HG02678 (cell line): ENCODE results near the gene HBEGF.

Source experiments
- ATAC-seq: cut with Tn5 transposase; IDR thresholded peaks from one replicate; pipeline ENCODE4 v1.9.1; 2021; ENCODE audit warnings: mild to moderate bottlenecking, moderate library complexity; ENCODE audit not compliant: unreplicated experiment

The HBEGF gene, protein sequence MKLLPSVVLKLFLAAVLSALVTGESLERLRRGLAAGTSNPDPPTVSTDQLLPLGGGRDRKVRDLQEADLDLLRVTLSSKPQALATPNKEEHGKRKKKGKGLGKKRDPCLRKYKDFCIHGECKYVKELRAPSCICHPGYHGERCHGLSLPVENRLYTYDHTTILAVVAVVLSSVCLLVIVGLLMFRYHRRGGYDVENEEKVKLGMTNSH

DNA sequence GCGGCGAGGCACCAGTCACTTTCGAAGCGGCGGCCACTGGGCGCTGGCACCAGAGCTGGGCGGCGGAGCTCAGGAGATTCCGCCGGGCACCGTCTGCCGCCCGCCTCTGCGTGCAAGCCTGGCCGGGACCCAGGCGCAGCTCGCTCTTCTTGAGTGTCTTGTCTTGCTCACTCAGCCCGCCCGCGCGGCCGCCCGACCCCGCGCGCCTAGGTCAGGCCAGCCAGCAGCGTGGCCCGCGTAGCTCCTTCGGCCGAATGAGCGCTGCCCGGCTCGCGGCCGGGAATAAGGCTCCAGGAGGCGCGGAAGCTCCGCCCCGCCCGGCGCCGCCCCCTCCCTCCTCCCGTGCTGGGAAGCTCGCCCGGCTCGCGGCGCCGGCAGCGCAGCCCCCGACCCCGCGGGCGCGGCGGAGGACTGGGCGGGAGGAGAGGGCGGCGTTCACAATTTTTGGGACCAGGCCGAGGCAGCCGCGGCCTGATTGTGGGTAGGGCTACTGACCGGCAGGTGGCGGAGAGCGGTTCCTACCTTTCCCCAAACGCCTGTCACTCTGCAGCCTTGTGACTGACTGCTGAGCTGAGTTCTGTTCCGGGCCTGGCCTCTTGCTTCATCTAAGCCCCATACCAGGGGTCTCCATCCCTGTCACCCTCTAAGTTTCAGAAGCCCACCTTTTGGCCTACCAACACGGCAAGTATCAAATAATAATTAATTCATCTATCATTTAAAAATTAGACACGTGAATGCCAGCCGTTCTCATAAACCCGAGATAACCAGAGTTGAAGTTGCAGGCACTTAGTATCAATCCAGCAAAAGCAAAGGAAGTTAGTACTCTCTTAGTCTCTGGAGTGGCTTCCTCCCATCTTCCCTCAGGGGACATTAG is at the start of gene HBEGF:
HBEGF (minus strand) TSS at position 256 of the 874 bp plus-strand sequence. CDS start 275 bp downstream, outside the sequence.
- peak; percentile 81 for ATAC-seq

GRCh38 chr5:140393738-140394137 is 47.3 kb upstream of the HBEGF start:
- ATAC-seq = no peak

- ATAC-seq = no peak
Observed at GRCh38 chr5:140391732-140392131, 45.3 kb upstream of the HBEGF start.

GRCh38 chr5:140391312-140391711 is 44.9 kb upstream of the HBEGF start:
- ATAC-seq = no peak

DNA sequence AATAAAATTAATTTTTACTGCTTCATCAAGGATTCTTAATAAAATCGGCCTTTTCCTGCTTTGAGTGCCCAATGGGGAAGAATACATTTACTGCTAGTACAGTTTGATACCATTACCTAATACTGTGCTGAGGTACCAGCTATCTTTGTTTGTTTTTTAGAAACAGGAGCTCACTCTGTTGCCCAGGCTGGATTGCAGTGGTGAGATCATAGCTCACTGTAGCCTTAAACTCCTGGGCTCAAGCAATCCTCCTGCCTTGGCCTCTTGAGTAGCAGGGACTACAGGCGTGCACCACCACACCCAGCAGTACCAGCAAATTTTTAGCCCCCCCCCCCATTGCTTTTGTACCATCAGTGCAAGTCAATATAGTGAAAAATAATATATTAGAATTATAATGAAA is 41.6 kb upstream of the HBEGF start:
- ATAC-seq = no peak

- no peak for ATAC-seq
Observed at GRCh38 chr5:140383300-140383699, 36.9 kb upstream of the HBEGF start.

- no peak for ATAC-seq
Observed at GRCh38 chr5:140382866-140383265, 36.5 kb upstream of the HBEGF start.

DNA sequence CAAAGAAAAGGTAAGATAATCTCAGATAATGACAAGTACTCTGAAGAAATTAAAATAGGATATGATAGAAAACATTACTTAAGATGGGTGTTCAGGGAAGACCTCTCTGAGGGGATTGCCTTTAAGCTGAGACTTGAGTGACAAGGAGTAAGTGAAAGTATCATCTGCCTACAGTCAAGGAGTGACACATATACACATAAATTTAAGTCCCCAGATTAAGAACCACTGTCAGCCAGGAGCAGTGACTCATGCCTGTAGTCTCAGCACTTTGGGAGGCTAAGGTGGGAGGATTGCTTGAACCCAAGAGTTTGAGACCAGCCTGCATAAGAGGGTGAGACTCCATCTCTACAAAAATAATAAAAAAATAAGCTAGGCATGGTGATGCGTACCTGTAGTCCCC is 35.6 kb upstream of the HBEGF start:
- ATAC-seq = no peak

GRCh38 chr5:140381351-140381750 is 34.9 kb upstream of the HBEGF start:
- no peak for ATAC-seq

GRCh38 chr5:140372971-140373487 is 26.6 kb upstream of the HBEGF start:
- ATAC-seq = no peak

DNA sequence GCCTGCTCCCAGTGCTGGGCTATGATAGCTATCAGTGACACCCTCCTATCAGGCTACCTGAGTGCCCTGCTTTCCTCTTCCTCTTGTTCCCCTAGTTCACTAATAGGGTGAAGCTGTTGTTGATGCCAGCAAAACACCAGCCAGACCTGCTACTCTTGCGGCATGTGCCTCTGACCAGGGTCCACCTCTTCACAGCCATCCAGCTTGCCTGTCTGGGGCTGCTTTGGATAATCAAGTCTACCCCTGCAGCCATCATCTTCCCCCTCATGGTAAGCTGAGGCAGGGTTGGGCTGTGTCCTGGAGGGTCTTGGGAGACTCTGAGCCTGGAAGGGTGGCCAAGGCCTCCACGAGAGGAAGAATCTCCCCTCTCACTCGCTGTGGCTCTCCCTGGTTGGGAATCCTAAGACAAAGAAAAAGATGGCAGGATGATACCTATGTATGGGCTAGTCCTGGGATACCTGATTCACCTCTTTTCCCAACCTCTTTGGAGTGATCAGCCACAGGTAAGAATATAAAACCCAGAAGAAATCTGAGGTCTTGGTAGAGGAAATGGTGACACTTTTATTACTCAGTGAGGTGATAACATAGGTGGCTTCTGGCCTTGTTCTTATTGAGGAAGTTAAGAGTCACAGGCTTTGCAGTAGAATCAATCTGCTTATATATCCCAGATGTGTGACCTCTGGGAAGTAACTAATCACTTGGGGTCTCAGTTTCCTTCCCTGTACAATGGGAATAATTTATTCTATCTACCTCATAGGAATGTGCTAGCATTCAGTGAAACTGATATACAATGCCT is 25.2 kb upstream of the HBEGF start:
- no peak for ATAC-seq

DNA sequence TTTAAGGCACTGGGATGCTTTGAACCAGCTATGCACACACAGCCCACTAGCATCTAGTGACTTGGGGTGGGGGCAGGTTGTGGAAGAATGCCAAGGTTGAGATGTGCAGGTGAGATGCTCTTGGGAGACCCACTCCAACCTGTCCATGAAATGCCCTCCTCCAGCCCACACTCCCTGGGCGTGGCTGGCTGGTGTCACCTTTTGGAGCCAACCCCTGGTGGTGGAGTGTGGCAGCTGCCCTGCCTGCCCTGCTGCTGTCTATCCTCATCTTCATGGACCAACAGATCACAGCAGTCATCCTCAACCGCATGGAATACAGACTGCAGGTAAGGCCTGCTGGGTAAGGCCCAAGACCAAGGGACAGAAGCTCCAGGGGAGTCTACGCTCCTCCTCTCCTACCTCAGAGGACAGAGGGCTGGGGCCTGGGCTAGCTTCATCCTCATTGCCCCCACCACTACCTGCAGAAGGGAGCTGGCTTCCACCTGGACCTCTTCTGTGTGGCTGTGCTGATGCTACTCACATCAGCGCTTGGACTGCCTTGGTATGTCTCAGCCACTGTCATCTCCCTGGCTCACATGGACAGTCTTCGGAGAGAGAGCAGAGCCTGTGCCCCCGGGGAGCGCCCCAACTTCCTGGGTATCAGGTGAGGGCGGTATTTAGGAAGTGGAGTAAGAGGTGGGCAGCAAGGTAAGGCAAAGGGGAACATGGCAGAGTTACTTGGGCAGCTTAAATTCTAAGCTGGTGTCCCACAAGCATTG is 21.0 kb upstream of the HBEGF start:
- ATAC-seq = no peak

DNA sequence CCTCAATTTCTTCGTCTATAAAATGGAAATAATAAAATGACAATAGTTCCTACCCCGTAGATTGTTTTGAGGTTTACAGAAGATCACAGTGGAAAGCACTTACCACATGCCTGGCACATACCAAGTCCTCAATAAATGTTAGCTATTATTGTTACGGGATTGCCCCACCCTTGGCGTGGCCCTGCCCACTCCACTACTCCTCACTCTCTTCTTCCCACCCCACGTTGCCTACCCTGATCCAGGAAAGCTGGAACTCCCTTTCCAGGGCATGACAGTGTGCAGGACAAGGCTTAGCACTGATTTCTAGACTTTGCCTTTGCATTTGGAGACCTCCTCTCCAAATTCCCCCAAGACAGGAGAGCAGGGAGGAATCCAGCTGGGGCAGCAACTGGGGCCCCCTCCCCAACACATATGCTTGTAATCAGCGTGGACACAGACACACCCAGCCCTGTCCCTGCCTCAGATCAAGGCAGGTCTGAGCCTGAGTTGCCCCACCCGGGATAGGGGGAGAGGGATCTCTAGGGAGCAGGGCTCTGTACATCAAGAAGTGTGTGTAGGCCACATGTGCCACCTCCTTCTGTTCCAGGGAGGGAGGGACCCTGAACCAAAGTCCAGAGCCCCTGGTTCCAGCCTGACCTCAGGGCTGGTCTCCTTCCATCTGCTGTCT is 20.3 kb upstream of the HBEGF start:
- no peak for ATAC-seq

DNA sequence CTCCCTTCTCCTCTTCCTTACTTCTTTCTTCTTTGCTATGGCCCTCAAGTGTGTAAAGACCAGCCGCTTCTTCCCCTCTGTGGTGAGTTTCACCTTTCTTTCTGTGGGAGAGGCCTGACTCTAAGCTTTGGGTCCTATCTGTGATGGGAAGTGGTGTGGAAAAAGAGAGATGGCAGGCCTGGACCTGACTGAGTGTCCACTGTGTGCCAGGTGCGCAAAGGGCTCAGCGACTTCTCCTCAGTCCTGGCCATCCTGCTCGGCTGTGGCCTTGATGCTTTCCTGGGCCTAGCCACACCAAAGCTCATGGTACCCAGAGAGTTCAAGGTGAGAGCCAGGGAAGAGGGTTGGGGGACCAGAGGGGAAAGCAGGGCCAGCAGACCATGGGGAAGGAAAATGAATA is 19.5 kb upstream of the HBEGF start:
- no peak for ATAC-seq

- ATAC-seq = no peak
Observed at GRCh38 chr5:140365282-140365681, 18.9 kb upstream of the HBEGF start.

GRCh38 chr5:140364472-140364765 is 18.0 kb upstream of the HBEGF start:
- ATAC-seq = no peak

- ATAC-seq = no peak
Observed at GRCh38 chr5:140363631-140364471, 17.4 kb upstream of the HBEGF start.

DNA sequence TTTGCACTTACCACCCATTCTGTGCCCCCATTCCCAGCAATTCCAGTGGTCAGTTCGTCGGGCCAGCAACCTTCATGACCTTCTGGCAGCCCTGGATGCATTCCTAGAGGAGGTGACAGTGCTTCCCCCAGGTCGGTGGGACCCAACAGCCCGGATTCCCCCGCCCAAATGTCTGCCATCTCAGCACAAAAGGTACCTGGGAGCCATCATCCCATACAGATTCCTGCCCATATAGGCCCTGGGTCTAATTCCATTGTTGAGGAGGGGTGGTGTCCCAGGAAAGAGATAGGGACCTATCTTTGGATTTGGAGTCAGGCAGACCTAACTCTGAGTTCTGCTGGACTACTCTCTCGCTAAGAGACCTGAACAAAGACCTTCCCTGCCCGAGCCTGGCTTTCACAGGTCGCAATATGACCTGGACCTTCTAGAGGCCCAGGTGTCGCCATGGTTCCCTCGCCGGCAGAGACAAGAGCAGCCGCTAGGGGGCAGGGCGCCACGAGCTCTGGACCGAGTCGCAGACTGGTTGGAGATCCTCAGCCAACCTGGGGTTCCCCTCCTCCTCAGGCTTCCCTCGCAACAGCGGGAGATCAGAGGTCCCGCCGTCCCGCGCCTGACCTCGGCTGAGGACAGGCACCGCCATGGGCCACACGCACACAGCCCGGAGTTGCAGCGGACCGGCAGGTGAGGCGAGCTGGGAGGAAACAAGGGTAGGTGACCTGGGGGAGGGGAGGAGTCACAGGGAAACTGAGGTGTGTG is 16.6 kb upstream of the HBEGF start:
- peak; percentile 92 for ATAC-seq

DNA sequence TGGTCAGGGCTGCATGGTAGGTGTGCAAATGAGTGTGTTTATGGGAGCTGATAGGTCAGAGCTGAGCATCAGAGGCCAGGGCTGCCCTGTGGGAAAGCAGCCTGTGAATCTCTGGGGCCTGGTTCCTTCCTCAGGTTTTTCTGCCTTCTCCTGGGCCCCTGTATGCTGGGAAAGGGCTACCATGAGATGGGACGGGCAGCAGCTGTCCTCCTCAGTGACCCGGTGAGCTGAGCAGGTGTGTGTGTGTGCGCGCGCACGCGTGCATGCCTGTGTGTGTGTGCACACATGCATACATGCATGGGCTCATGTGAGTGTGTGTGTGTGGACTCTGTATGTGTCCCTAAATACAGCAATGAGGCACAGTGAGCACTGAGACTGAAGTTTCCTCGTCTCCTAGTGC is 15.9 kb upstream of the HBEGF start:
- ATAC-seq = no peak
